A549 treated with RU486 at 1 μM for 4 hours (cell line): ENCODE results near the gene POLR2M. TPM values are rescaled to one million over a fixed set of nuclear protein-coding genes. Genes with fewer than 3 reads are reported as not detected.

Experiments
- total RNA-seq: library from RNA; stranded (reverse); fragments of 200-300 nt; extraction: Qiagen RNA extraction; gene quantifications from 5 replicates; pipeline ENCODE4 v1.2.3, GENCODE V29; 2022; ENCODE audit warnings: low read depth

POLR2M gene
- 38.2 to 80.2 TPM (median 62.9 TPM) in 5 replicates for total RNA-seq

DNA sequence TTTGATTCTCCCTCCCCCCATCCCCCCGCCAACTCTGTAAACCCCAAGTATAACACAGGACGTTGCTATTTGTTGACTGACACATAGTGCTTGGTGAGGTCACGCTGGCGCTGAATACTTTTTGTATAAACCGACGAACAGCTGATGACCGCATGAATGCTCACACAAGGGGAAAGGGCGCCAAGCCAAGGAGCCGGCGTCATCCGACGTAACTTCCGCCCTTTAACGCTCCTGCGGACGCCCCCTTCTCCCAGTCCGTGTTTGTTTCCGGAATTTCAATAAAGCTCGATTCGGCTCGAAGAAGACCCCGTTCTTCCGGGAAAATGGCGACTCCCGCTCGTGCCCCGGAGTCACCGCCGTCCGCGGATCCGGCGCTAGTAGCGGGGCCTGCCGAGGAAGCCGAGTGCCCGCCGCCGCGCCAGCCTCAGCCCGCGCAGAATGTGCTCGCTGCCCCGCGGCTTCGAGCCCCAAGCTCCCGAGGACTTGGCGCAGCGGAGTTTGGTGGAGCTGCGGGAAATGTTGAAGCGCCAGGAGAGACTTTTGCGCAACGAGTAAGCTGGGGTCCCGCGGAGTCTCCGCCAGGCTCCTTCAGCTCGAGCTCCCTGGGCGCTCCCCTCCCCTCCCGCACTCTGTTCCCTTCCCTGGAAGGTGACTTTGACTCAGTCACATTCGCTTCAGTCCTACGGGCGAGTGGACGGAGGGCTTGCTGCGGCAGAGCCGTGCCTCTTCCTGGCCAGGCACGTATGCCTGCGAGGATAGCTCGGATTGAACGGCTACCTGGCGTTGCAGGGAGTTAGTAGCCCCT is at the start of gene POLR2M:
POLR2M (plus strand) TSS at position 310 of the 805 bp plus-strand sequence; CDS start at position 439, 129 bp downstream.

Other genes with a start within 250 kb of the POLR2M start
- 0.66 to 1.7 TPM (median 1.5 TPM) in 5 replicates for gene MYZAP, start 114.8 kb upstream of the POLR2M start, total RNA-seq